ENCODE results near the gene SDF4.
"Not testable (repeated sequence)": the region's sequence is repeated elsewhere in the genome, so short reads cannot be mapped to it uniquely, and the experiment has no call there.

The SDF4 gene

DNA sequence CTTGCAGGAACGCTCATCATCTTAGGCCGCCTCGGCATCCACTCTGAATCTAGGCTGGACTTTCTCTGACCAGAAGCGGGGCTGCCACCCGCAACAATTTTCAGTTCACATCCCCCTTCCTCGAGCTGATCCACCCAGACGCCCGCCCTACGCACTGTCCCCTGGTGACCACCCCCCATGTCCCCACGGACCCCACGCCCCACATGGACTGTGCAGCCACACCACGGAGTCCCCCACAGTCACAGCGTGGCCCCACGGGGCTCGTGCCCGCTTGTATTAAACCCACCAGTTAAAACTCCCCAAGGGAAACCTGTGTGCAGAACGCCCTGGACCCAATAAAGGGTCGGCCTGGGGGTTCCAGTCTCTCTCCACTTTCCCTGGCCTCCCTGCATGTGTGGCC, 27.7 kb upstream of the SDF4 start:
- DNase-seq, result no peak

GRCh38 chr1:1259119-1259488, 27.3 kb upstream of the SDF4 start:
- no peak for DNase-seq

DNA sequence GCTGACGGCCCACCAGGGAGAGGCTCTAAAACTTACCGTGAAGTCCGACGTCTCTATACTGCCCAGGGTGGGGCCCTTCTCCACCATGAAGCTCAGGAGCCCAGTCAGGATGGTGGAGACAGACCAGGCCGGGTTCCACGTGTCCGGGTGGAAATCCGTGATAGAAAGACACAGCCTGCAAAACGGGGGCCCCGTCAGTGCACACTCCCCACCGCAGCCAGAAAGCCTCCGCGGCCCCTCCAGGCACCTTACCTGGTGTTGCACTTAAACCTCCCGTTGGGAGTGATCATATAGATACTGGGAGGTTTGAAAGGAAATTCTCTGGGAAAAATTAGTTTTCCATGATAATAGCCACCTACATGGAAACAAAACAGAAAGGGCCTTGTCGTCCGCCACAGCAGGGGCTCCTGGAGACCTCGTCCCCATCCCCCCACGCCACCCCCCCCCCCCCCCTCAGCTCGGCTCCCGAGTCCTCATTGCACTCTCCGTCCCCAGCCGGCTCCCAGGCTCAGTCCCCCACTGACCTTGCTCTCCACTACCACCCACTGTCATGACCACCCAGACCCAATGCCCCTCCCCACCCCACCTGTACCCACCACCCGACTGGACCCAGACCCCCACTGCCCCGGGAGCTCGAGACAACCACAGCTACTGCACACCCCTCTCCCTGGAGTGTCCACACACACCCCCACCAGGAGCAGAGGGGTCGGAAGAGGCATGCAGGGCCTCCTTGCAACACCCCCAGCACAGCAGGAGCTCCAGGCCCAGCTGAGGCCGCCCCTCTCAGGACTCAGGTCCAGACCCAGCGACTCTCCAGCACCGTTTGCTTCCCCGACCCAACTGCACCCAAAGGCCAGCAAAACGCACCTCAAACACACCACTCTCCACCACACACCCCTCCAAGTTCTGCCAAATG, 25.4 kb upstream of the SDF4 start:
- no peak for DNase-seq

DNA sequence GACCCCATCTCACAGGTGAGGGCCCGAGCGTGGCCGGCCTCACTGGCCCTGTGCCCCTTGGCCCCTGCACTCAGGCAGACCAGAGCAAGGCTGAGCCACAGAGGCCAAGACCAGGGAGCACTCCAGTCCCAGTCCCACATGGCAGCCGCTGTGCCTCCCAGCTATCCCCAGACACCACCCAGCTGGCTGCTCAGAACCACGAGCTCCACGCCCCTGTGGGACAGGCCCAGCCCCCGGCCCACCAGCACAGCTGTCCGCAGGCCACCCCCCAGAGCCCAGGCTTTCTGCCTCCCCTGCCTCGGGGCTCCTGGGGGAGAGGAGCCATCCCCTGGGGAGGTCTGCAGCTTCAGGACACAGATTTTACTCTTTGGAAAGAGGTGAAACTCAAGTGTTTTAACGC, 23.8 kb upstream of the SDF4 start:
- no peak for DNase-seq

GRCh38 chr1:1255078-1255477, 23.3 kb upstream of the SDF4 start:
- no peak for DNase-seq

GRCh38 chr1:1254667-1254998, 22.8 kb upstream of the SDF4 start:
- no peak for DNase-seq

GRCh38 chr1:1253972-1254666, 22.3 kb upstream of the SDF4 start:
- no peak for DNase-seq

GRCh38 chr1:1253314-1253713, 21.5 kb upstream of the SDF4 start:
- DNase-seq, result no peak

GRCh38 chr1:1250786-1251284, 19.0 kb upstream of the SDF4 start:
- peak; percentile 58 to 69 for DNase-seq

DNA sequence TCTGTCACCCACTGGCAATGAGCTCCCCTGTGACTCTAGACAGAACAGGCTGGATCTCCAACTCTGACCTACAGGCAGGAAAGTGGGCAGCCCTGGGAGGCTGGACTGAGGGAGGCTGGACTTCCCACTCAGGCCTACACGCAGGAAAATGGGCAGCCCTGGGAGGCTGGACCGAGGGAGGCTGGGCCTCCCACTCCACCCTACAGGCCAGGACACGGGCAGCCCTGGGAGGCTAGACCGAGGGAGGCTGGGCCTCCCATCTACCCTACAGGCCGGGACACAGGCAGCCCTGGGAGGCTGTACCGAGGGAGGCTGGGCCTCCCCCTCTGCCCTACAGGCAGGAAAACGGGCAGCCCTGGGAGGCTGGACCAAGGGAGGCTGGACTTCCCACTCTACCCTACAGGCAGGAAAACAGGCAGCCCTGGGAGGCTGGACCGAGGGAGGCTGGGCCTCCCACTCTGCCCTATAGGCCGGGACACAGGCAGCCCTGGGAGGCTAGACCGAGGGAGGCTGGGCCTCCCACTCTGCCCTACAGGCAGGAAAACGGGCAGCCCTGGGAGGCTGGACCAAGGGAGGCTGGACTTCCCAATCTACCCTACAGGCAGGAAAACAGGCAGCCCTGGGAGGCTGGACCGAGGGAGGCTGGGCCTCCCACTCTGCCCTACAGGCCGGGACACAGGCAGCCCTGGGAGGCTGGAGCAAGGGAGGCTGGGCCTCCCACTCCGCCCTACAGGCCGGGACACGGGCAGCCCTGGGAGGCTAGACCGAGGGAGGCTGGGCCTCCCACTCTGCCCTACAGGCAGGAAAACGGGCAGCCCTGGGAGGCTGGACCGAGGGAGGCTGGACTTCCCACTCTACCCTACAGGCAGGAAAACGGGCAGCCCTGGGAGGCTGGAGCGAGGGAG, 16.5 kb upstream of the SDF4 start:
- DNase-seq, result not testable (repeated sequence)

DNA sequence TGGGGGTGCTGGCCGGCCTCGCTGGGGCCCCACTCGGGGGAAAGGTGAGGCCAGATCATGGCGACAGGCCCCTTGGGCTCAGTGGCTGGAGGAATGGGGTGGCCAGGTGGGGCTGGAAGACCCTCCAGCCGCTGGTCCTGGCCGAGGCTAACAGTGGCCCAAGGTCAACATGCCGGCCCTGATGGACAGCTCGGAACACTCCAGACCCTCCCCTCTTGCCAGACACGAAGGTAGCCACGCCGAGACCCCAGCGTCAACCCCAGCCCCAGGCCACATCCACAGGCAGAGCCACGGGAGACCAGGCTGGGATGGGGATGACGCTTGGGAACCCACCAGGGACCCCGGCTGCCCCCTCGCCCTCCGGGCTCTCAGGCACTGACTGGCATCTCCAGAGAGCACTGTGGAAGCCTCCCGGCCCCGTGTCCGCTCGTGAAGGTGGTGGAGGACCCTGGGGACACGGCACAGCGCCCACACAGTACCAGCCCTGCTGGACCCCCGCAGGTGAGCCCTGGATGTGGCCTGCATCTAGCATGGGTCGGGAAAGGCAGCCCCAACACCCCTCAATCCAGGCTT, 15.6 kb upstream of the SDF4 start:
- DNase-seq, result no peak

DNA sequence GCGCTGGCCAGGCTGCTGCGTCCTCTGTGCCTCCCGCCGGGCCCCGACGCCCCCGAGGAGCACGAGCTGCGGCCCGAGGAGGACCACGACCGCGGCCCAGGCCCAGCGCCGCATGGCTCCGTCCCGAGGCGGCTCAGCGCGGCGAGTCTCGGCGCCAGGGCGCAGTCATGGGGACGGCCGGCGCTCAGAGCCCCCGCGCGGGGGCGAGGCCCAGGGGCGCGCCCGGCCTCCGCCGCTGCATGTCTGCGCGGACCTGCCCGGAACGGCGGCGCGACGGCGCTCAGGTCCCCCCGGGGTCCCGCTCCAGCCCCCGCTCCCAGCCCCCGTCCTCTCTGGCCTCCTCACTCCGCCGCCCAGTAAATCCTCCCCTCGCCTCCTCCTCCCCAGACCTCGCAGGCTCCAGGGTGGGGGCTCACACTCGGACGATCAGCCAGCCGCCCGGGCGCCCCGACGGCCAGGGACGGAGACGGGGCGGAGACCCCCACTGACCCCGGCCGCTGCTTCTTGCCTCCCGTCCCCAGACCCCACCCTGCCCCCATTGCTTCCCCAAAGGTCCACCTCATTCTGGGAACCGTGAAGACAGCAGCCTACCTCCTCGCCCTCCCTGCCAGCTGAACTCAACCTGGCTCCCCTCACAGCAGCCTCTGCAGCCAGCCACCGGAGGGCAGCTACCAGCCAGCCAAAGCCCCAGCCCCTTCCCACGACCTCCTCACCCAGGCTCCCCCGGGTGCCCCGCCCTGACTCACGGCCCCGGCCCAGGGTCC, 15.0 kb upstream of the SDF4 start, which contains the start of gene C1QTNF12:
Gene C1QTNF12, minus strand, starts transcription at position 146 of the 764 bp plus-strand sequence. Its CDS starts 32 bp downstream, at position 114.
- no peak for DNase-seq

- DNase-seq, result no peak
These were observed 14.2 kb upstream of the SDF4 start for GRCh38 chr1:1245817-1246576.

DNA sequence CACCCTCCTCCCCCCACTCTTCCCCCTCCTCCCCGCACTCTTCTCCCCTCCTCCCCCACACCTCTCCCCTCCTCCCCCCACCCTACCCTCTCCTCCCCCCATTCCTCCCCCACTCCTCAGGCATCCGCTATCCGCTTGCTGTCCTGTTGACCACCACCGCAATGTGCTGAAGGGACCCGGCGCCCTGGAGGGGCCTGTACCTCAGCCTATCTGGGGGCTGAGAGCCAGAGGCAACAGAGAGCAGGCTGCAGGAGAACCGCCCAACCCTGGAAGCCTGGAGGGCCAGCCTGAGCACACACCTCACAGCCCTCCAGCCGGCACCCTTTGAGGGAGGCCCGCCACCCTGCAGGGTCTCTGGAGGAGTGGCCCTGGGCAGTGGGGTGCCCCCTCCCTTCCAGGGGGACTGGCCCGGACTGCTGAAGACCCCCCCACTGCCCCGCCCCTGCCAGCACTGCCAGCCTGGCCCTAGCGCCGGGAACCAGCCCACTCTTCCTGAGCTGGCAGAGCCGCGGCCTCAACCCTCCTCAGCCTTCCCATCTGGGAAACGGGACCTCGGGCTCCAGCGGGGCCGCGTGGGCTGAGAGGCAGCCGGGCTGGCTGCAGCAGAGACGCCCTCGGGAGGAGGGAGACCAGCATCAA, 13.5 kb upstream of the SDF4 start:
- DNase-seq, result no peak

DNA sequence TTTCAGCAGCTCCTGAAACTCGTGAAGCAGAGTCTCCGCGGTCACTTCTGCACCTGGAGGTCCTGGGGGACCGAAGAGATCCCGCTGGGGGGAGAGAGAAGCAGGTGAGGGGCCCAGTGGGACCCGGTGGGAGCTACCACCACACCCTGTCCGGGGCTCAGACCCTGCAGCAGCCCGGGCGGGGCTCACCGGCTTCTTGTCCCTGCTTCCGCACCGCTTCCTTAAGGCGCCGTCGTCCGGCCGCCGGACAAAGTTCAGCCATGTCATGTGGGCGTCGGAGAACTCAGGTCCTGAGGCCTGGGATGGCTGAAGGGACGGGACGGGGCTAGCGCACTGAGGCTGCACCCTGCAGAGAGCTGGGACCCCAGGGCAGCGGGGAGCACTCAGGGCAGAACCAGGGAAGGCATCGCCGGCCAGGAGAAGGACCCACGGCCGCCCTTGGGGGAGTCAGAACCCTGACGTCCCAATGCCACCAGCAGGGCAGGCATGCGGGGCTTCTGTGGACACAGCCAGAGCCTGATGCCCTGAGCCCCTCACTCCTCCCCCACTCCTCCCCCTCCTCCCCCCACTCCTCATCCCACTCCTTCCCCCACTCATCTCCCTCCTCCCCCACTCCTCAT, 12.5 kb upstream of the SDF4 start:
- no peak for DNase-seq

DNA sequence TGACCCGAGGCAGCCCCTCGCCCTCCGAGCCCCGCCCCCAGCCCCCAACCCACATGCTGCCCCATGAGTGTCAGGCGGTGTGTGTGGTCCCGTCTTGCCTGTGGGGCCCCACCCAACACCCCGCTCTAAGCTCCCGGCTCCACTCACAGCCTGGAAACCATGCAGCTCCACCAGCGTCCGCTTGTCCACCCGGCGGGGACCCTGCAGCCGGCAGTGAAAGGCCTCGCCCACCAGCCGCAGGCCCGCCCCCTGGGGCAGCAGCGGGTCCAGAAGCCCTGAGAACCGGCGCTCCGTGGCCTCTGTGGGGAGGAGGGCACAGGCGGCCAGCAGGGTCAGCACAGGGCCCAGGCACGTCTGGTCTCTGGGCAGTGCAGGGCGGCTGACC, 12.0 kb upstream of the SDF4 start:
- DNase-seq, result no peak

- DNase-seq, result no peak
These were observed 11.5 kb upstream of the SDF4 start for GRCh38 chr1:1243266-1243660.

DNA sequence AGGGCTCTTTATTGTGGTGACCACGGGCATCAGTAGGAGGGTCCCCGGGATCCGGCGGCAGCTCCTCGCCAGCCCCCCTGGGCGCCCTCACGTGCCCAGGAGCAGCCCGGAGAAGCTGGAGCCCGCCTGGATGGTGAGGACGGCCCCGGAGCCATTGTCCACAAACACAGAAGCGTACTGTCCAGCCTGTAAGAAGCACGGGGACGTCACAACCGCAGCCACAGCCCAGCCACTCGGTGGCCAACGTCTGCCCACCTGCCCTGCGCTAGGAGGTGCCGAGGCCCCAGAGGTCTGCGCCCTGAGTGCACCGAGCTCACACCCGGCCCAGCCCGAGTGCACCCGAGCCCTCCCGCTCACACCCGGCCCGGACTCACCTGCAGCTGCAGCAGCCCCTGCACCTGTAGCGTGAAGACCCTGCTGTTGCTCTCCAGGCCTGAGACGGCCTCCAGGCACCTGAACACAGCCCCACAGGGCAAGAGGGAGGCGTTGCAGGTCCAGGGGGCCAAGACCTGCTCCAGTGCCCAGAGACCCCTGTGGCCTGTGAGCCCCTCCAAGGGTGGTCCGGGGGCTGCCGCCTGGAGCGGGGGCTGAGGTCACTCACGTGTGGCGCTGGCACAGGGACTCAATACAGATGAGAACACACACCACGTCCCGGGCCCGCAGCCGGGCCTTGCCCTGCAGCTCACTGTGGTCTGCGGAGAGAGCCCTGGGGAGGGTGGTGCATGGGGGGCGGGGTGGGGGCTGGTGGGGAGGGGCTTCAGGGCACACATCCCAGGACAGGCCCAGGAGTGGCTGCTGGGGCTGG, 10.9 kb upstream of the SDF4 start:
- DNase-seq, result no peak

GRCh38 chr1:1241588-1242219, 9.9 kb upstream of the SDF4 start:
- DNase-seq, result no peak

Data from activated CD4-positive, alpha-beta T cell treated with anti-CD3 and anti-CD28 coated beads, Interleukin-2, amount 50 U/mL, for 48 hours (primary cell).